HG03175 (cell line): Measurements from ENCODE around the gene TEX22.

Source experiments
- ATAC-seq: cut with Tn5 transposase; IDR thresholded peaks from one replicate; pipeline ENCODE4 v1.9.1; 2021; ENCODE audit warnings: mild to moderate bottlenecking, moderate library complexity; ENCODE audit not compliant: unreplicated experiment

The TEX22 gene

DNA sequence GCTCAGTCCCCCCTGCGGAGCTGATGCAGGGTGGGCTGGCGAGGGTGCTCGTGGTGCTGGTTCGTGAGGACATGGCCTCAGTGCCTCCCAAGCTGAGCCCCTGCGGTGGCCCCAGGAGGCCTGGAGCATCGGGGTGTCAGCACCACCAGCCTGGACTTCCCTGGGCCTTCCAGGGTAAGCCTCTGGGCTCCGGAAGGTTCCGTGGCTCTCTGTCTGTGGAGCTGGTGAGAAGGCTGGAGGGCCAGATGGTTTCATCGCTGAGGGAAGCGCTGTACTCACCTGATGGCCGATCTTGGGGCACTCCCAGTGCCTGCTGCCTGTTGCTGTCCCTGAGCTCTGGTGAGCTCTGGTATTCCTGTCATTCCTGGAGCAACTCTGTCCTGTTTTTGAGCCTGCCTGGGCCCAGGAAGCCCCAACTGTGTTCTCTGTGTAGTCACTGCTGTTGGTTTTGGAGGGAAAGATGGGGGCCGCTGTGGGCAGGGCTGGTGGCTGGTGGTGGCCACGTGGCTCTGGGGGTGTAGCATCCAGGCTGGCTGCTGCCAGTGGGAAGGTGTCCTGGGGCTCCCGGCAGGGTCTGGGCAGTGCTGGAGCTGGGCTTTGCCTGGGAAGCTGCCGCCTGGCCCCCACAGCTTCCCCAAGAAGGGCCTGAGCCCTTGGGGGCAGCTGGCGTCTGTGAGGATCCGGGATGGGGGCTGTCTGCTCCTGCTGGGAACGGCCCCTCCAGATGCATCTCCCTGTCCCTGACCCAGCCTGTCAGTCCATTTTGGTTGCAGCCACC lies 39.6 kb downstream of the TEX22 start:
- ATAC-seq: no peak

DNA sequence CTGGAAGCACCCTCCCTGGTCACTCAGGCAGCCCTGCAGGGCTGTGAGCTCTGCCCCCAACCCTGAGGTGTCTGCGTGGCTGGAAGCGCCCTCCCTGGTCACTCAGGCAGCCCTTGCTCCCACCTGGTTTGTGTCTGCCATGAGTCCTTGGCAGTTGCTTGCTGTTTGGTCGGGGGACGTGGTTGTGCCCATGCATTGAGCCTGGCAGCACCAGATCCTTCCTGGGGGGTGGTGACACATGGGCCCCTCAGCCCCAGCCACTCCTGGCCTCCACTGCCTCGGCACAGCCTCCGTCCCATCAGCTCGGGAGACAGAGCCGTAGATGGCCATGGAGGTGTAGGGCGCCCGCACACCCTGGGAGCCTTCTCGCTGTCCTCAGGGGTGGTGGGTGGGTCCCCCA lies 40.8 kb downstream of the TEX22 start:
- ATAC-seq: no peak

DNA sequence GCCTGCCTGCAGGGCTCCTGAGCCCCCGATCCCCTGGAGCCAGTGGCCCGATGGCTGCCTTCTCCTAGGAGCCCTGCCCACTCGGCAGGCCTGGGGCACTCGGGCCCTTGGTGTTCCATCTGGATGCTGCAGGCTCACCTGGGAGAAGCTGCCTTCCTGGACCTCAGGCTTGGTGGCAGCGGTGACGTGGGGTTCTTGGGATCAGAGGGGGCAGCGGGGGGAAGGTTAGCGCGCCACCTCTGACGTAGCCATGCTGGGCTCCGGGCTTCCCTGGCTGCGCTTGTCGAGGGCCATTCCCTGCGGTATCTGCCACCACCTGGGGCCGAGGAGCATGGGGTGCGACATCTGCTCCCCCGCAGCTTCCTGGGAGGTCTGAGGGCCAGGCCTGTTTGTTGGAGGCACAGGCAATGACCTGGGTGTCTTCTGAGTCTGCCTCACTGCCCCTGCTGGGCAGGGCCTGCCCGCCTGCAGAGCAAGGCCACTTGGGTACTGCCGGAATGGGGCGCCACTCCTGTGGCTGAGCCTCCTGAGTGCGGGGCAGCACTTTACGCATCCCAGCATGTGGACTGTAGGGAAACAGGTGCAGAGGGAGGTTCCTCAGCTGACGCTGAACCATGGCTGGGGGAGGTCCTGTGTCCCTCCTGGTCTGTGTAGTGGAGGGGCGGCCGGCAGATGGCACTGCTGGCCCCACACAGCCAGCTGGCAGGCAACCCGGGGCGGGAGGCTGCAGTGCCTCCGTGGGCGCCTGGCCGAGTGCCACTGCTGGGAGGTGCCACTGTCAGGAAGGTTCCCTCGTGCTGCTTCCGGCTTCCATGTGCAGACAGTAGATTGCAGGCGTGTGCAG lies 41.6 kb downstream of the TEX22 start:
- ATAC-seq: no peak

DNA sequence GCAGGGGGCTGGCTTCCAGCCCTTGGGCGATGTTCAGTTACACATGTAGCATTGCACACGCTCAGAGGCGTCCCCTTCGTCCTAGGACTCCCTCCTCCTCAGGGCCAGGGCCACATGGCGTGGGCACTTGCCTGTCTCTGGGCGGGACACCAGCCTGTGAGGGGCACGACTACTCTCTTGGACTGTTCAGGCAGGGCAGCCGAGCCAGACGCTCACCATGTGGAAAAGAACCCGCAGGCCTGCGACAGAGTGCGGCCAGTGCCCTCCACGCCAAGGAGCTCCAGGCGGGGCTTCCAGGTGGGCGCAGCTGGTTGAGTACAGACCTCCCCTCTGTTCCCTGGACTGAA lies 42.2 kb downstream of the TEX22 start:
- ATAC-seq: no peak

DNA sequence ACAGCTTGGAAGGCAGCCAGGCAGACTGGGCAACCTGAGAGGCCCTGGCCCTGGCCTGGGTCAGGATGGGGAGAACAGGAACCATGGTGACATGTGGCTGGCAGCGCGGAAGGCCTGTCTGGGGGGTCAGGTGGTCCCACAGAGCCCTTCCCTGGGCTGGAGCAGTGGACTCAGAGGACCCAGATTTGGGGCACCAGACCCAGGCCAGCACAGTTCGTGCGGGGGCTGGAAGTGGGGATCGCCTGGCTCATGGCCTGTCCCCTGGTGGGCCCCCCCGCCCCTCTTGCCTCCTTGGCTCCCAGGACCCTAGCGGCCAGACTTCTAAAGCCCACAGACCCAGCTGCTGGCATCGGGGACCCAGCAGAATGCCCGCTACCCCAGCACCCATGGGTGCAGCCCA lies 42.7 kb downstream of the TEX22 start:
- ATAC-seq: no peak

DNA sequence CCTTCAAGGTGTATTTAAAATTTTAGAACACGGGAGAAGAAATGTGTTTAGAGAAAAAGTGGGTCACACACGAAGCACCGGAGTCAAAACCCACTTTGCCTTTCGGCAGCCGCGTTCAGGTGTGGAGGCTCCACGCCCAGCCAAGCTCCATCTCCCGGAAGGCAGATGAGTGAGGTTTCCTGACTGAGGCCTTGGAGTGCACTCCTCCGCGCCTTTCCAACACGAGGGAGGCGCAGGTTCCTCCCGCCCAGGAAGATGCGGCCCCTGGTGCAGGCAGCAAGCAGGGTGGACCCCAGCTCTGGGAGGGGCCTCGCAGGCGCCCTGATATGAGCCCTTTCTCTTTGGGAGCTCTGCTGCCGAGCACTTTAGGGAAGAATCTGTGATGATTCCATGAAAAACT lies 43.8 kb downstream of the TEX22 start:
- no peak for ATAC-seq

DNA sequence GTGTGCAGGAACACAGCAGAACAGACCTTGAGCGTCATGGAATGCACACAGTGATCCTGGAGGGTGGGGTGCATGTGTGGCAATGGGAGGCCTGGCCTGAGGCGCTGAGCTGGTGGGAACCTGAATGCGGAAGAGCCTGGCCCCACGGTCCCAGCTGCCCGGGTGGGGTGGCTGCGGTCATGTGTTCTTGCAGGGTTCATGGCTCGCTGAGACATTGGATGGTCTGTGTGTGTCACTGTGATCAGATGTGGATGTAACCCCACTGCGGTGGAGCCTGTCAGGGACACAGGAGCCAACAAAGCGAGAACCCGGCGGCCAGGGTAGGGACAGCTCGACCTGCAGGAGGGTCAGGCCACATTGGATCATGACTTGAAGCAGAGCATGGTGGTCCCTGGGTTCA lies 44.5 kb downstream of the TEX22 start:
- no peak for ATAC-seq

DNA sequence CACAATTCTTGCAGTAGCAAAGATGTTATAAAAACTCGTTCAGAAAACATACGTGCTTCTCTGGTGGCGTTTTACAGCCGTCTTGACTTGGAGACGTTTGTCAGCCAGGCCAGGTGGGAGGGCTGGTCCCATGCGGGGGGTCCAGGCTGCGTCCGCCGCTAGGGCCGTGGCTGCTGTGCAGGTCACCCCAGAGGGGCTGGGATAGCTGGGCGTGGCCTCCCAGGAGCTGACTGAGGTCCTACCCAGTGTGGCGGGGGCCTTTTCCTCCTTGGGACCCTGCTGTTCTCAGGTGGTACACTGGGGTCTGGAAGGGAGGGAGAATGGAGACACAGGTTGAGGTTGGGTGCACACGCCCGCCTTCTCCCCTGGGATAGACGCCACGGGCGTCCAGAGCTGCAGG lies 46.5 kb downstream of the TEX22 start:
- ATAC-seq: no peak

DNA sequence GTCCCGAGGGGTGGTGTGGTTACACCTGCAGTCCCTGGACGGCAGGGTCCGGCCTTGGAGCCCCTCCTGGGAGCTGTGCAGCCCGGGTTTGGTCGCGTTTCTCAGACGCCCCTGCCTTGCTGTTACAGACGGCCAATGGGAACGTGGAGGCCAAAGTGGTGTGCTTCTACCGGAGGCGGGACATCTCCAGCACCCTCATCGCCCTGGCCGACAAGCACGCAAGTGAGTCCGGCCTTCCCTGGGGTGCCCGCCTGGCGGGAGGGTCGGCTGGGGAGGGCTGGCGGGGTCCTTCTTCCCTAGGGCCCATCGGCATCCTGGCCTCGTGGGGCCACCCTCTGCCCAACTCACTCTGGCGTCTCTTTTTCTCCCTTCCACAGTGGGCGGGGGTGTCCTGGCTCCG lies 47.0 kb downstream of the TEX22 start:
- ATAC-seq: no peak

DNA sequence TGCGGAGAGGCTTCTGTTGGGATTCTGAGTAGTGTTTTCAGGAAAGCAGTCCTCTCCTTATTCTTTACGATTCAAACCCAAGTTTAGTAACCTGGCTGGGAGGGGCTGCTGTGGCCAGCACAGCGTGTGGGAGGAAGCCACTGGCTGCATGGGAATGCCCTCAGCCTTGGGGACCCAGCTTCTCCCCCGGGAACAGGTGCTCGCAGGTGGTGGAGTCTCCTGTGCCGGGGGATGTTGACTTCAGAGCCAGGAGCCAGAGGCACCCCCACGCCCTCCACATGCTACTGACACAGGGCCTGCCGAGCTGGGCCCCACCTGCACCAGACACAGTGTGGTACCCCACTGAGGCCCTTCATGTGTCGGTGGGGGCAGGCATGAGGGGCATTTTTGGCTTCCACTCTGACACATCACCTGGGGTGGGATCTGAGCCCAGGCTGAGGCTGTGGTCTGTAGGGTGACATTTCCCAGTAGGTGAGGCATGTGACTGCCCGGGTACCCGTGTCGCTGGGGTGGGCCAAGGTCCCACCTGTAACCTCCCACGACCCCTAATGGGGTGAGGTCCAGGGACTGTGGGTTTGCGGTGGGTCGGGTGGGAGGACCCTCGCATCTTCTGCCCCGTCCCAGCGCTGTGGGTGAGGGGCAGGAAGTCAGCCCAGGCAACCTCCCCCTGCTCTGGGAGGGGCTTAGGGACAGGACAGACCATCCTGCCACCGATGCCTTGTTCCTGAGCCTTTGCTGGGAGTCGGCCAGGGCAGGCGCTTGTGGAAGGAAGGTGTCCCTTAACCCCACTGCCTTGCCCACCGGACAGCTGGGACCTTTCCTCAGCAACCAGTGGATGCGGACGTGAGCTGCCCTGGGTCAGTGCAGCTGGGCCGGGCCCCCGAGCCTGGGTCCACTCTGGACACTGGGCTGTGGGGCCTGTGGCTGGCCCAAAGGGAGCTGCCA lies 47.8 kb downstream of the TEX22 start:
- no peak for ATAC-seq

DNA sequence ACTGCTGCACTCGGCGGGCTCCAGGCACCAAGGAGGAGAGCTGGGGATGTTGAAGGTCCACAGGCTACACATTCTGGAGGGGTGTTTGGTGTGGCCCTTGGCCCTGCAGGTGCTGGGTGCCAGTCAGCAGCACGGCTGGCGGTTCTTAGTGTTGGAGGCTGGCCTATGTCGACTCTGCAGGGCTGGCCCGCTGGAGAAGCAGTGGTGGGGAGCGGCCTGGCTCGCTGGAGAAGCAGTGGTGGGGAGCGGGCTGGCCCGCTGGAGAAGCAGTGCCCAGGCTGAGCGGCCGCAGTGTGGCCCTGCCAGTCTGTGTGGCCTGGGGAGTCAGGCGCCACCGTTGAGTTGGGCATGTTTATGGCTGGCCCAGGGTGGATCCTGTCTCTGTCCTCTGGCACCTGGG lies 48.6 kb downstream of the TEX22 start:
- ATAC-seq: no peak

DNA sequence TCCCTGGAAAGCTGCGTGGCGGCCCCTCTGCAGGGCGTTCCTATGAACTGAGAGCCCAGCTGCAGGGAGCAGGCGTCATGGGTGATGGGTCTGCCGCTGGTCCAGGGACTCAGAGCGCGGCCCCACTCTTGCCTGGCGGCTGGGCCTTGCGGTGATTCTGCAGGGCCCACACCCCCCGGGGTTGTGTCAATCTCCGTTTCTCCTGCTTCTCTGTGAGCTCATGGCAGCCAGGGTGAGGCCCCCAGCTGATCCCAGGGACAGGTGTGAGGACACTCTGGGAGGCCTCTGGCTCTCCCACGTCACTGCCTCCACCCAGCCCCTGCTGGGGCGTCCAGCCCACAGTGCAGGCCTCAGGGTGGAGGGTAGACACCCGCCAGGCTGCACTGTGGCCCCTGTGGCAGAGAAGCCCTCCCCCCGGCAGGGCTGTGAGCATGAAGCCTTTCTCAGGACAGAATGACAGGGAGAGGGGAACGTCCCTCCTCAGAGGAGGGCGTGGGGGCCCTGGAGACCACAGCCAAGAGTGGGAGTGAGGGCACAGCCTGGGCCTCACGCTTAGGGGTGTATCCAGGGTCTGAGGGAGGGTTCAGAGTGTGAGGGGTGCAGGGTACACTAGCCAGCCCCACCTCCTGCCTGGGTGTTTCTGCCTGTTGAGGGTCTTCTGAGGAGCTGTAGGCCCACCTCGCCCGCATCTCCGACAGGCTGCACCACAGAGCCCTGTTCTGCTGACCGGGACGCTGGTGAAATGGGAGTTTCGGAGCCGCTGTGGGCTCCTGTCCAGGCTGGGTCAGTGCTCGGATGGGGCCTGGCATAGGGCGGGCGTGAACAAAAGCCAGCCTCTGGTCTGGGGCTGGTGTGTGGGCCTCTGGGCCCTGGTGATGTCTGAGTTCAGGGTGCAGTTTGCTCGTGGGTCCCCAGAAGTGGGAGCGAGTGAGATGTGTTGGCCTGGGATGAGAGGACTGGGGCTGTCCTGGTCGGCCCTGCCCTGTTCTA lies 49.6 kb downstream of the TEX22 start:
- ATAC-seq: no peak

DNA sequence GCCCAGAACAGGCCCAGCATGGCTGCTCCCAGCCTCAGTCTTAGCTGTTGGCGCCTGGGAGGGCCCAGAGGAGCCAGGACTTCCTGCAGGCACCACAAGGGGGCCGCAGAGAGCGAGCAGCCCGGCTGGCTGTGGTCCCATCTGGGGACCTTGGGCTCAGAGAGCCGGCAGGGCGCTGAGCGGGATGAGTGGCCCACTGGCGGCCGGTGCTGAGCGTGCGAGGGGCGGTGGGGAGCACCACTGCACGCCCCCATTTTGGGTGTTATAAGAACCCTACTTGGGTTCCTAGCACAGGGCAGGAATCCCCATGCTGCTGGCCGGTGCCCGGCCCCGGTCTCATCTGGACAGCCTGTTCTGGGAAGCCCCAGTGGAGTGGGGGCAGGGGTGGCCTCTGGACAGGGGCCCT lies 50.4 kb downstream of the TEX22 start:
- no peak for ATAC-seq

DNA sequence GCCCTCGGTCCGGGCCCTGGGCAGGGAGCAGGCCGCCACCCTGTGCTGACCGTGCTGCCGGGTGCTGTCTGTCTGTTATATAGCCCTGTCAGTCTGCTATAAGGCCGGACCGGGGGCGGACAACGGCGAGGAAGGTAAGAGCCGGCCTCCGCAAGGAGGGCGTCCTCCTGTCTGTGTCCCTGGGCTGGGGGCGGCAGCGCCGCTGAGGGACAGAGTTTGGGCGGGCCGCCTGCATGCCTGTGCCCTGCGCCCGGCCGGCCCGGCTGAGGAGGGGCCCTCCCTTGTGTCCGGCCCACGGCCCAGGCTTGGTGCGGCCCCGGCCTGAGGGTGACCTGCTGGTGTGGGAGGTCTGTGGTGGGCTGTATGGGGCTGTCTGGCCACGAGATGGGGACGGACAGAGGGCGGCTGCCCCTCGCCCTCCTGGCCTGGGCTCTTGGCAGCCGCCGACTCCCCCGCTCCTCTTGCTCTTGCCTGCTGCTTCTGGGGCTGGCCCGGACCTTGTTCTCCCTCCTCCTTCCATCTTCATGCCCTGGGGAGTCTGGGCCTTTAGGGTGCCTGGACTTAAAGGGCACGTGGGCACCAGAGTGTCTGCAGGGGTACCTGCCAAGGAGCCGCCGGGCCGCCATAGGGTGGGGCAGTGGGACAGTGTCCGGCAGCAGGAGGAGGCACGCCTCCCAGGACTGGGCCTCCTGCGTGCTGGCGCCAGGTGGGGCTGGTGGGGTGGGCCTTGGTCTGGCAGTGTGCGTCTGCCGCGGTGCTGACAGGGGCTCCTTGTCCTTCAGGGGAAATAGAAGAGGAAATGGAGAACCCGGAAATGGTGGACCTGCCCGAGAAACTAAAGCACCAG lies 51.2 kb downstream of the TEX22 start:
- no peak for ATAC-seq

DNA sequence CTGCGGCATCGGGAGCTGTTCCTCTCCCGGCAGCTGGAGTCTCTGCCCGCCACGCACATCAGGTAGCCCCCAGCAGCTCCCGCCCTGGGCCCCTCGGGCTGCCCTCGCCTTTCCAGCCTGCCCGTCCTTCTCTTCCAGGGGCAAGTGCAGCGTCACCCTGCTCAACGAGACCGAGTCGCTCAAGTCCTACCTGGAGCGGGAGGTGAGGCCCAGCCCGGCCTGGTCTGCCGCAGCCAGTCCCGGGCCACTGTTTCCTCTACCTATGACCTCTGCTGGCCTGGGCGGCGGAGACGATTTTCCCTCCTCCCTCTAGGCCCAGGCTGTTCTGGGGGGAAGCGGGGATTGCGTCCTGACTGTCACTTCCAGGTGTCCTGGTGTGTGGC lies 51.8 kb downstream of the TEX22 start:
- no peak for ATAC-seq

DNA sequence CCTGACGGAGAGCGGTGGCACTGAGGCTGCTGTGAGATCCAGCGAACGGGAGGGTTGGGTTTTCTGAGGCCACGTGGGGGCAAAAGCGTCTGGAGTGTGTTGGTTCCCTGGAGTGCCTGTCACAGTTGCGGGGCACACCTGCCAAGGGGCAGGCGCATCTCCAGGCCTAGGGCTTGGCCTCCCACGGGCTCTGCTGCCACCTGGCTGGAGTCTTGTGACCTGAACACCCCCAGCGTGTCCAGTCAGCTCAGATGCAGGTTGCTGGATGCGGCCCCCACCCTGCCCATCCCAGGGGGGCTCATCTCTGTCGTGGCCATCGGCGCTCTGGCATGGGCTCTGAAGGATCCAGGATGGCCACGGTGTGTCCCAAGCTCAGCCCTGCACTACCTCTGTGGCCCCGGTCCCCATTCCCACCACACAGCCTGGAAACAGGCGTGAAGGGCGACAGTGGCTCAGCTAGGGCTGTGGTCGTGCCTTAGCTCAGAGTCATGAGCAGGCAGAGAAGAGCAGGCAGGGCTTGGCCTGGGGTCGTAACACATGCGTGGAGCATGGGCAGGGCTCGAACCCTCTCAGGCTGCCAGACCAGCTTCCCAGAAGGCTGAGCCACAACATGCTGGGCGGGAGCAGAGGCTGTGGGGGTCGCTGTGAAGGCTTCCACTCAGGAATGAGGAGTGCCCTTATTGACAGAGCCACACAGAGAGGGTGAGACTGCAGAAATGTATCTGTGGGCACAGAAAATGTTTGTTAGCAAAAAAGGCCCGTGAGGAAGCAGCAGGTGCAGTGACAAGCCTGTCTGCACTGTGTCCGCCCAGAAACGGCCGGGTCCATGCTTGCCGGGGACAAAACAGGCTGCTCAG lies 52.8 kb downstream of the TEX22 start:
- no peak for ATAC-seq

DNA sequence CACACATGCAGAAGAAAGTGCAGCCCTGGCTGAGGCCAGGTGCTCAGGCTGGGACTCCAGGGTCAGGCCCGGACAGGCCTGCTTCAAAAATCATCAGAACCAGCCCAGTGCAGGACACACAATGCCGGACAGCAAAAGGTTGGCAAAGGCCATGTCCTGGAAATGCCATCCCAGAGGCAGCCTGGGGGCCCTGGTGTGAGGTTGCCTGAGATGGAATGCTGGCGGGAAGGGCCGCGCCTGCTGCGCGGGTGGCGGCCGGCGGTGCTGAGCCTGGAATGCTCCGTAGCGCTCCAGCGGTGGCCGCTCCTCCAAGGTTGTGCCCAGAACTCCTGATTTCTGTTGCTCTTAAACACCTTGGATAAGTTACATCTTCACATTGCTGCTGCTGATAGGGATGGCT lies 54.6 kb downstream of the TEX22 start:
- no peak for ATAC-seq

DNA sequence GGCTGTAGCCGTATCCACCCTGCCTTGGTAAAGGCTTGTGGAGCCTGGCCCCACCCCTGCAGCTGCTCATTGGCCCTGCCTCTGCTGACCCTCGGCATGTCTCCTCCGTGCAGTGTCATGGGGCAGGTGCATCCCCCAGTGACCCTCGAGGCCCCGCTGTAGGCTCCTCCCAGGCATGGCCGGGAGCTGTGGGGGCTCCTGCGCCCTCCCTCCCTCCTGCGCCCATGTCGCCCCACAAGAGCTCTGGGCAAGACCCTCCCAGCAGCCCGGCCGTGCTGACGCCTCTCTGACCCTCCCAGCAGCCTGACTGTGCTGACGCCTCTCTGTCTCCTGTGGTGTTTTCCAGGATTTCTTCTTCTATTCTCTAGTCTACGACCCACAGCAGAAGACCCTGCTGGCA lies 55.5 kb downstream of the TEX22 start:
- ATAC-seq: no peak
